Retinal pigment epithelial cell (primary cell): Measurements from ENCODE around the gene CUEDC1.
"Not testable (repeated sequence)": the region's sequence is repeated elsewhere in the genome, so short reads cannot be mapped to it uniquely, and the experiment has no call there.

Experiments
- DNase-seq: peaks from one replicate; pipeline ENCODE4 v3.0.0-alpha.2; 2010; ENCODE audit warnings: low read depth
- H3K4me3 ChIP-seq: 2 replicates; pipeline ENCODE4 v1.5.1; 2011; ENCODE audit warnings: mild to moderate bottlenecking, low read length, control low read depth, moderate library complexity
- CTCF ChIP-seq: conservative IDR thresholded peaks from 2 replicates; pipeline ENCODE4 v1.5.1; 2011; ENCODE audit warnings: low read depth, low read length, control low read depth, inconsistent platforms

The CUEDC1 gene

GRCh38 chr17:57963149-57963511, 7.9 kb upstream of the CUEDC1 start:
- no peak for TF ChIP-seq CTCF
- no peak overlapping the region for H3K4me3 ChIP-seq
- no peak for DNase-seq

GRCh38 chr17:57962279-57963148, 7.3 kb upstream of the CUEDC1 start:
- DNase-seq: no peak
- TF ChIP-seq CTCF: no peak
- H3K4me3 ChIP-seq: no peak overlapping the region

GRCh38 chr17:57959929-57960328, 4.7 kb upstream of the CUEDC1 start:
- H3K4me3 ChIP-seq: no peak overlapping the region
- no peak for TF ChIP-seq CTCF
- no peak for DNase-seq

- H3K4me3 ChIP-seq, DNase-seq: not testable (repeated sequence)
These were observed 3.2 kb upstream of the CUEDC1 start for GRCh38 chr17:57958391-57958790.

- no peak for TF ChIP-seq CTCF
- no peak overlapping the region for H3K4me3 ChIP-seq
- DNase-seq: no peak
These were observed 2.7 kb upstream of the CUEDC1 start for GRCh38 chr17:57957886-57958285.

GRCh38 chr17:57957120-57957850, 2.1 kb upstream of the CUEDC1 start:
- DNase-seq: no peak
- no peak for TF ChIP-seq CTCF
- no peak overlapping the region for H3K4me3 ChIP-seq

GRCh38 chr17:57956291-57957119, 1.3 kb upstream of the CUEDC1 start:
- DNase-seq: no peak
- TF ChIP-seq CTCF: no peak
- no peak overlapping the region for H3K4me3 ChIP-seq
